Fibroblast of lung (primary cell): ENCODE data around the gene RNU5D-1. TPM values are rescaled to one million over a fixed set of nuclear protein-coding genes. Genes with fewer than 3 reads are reported as not detected.

ENCODE experiments used
- DNase-seq, 2 donors: peaks; one replicate each; pipeline versions ENCODE4 v3.0.0 to v3.0.0-alpha.2; 2010; ENCODE audit warnings: low read depth in 2 of 2
- H2AFZ ChIP-seq: 2 replicates; pipeline ENCODE4 v1.5.1; 2012; ENCODE audit warnings: low read length, control low read depth, inconsistent platforms
- H3K27ac ChIP-seq: 2 replicates; pipeline ENCODE4 v1.5.1; 2011; ENCODE audit warnings: low read length, control low read depth; ENCODE audit not compliant: insufficient read depth
- H3K27me3 ChIP-seq: 2 replicates; pipeline ENCODE4 v1.5.1; 2011; ENCODE audit warnings: mild to moderate bottlenecking, low read length; ENCODE audit not compliant: control insufficient read depth, insufficient read depth
- H3K36me3 ChIP-seq: 2 replicates; pipeline ENCODE4 v1.5.1; 2011; ENCODE audit warnings: low read length; ENCODE audit not compliant: control insufficient read depth, insufficient read depth
- H3K4me1 ChIP-seq: 2 replicates; pipeline ENCODE4 v1.5.1; 2011; ENCODE audit warnings: low read length; ENCODE audit not compliant: control insufficient read depth, insufficient read depth; ENCODE audit errors: extremely low read depth
- H3K4me2 ChIP-seq: 2 replicates; pipeline ENCODE4 v1.5.1; 2011; ENCODE audit warnings: low read length, control low read depth; ENCODE audit not compliant: insufficient read depth; ENCODE audit errors: extremely low read depth
- H3K4me3 ChIP-seq, 4 experiments: fragments of 200-600 bp in 1 of 4; sonication (generic) in 1 of 4; replicated peaks in 1 of 4; 2 replicates each; pipeline ENCODE4 v1.5.1; 2011 to 2016; ENCODE audit warnings: low read length in 4 of 4, low read depth in 3 of 4, mild to moderate bottlenecking in 3 of 4, control low read depth in 2 of 4, inconsistent platforms in 1 of 4, mixed read lengths in 1 of 4; ENCODE audit not compliant: insufficient read depth in 1 of 4; ENCODE audit errors: control extremely low read depth in 1 of 4
- H3K79me2 ChIP-seq: 2 replicates; pipeline ENCODE4 v1.5.1; 2012; ENCODE audit warnings: mild to moderate bottlenecking, low read length, inconsistent platforms; ENCODE audit not compliant: control insufficient read depth, insufficient read depth
- H3K9ac ChIP-seq: 2 replicates; pipeline ENCODE4 v1.5.1; 2011; ENCODE audit warnings: mild to moderate bottlenecking, low read length, control low read depth; ENCODE audit not compliant: insufficient read depth
- H3K9me3 ChIP-seq: 2 replicates; pipeline ENCODE4 v1.5.1; 2012; ENCODE audit warnings: low read depth, low read length; ENCODE audit not compliant: control insufficient read depth, insufficient read depth
- H4K20me1 ChIP-seq: 2 replicates; pipeline ENCODE4 v1.5.1; 2011; ENCODE audit warnings: low read length; ENCODE audit not compliant: control insufficient read depth, insufficient read depth; ENCODE audit errors: extremely low read depth
- EZH2 ChIP-seq: IDR thresholded peaks from 2 replicates; pipeline ENCODE4 v1.5.1; 2012; ENCODE audit warnings: low read length, control low read depth, mild to moderate bottlenecking; ENCODE audit errors: missing control alignments
- polyA minus RNA-seq: library from RNA; depleted of rRNA, polyadenylated mRNA; stranded (reverse); fragments of >200 nt; gene quantifications from 2 replicates; pipeline ENCODE4 v1.2.3, GENCODE V29; 2011; ENCODE audit warnings: low replicate concordance
- polyA plus RNA-seq, 2 donors: library from polyadenylated mRNA; depleted of rRNA in 1 of 2; stranded (reverse) in 1 of 2; unstranded in 1 of 2; fragments of >200 nt; gene quantifications; 2 replicates each; pipeline ENCODE4 v1.2.1, GENCODE V29; 2011 to 2012; ENCODE audit warnings: missing spikeins in 1 of 2
- total RNA-seq: library from RNA; depleted of rRNA; stranded (reverse); fragments of >200 nt; gene quantifications from 2 replicates; pipeline ENCODE4 v1.2.1, GENCODE V29; 2014
- TF ChIP-seq, protein P1 (sequence below), 2 donors: IDR thresholded peaks in 1 of 2; conservative IDR thresholded peaks in 1 of 2; 1 replicate in 1 of 2; 2 replicates in 1 of 2; pipeline ENCODE4 v1.5.1; 2011 to 2012; ENCODE audit warnings: low read length in 2 of 2, control low read depth in 1 of 2, inconsistent platforms in 1 of 2, low read depth in 1 of 2, mild to moderate bottlenecking in 1 of 2

Gene RNU5D-1
- total RNA-seq (not detected in 2 replicates), polyA plus RNA-seq (not detected in 2 replicates), polyA minus RNA-seq (under 0.01 TPM in 1 of 2 replicates, not detected in the other)
- not detected in 2 replicates for polyA plus RNA-seq (2012)

DNA sequence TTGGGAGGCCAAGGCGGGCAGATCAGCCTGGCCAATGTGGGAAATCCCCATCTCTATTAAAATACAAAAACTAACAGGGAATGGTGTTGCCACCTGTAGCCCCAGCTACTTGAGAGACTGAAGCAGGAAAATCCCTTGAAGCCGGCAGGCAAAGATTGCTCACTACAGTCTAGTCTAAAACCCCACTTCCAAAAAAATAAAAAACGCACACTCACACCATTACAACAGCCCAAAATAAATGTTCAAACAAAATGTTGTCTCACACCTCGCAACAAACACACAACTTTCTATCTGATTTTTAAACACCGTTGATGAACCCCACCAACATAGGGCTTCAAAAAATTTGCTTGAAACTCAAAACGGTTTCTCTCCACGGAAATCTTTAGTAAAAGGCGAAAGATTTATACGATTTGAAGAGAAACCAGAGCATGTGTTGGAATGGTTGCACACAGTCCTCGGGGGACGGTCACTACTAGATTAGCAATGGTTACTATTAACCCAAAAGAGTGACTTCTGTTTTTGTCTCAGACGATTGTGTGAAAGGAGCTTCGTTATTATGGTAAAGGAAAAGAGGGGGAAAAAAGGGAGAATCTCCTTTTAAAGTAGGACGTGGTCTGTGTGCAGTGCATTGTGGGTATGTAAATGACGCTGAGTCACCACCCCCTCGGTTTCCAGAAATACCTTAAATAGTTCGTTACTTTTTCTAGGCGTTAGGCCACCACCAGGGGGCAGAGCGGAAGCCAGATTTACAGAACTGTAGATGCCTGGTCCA, at the start of gene RNU5D-1:
TSS of gene RNU5D-1 (minus strand) at position 430 of the 772 bp plus-strand sequence.
- Histone ChIP-seq H3K4me2 (peak within 1 kb of the TSS; percentile 51), H3K27me3 (no peaks in the 10 kb centered on the region), H3K79me2 (no peaks in the 10 kb centered on the region), H3K4me3 (peak within 1 kb of the TSS in 2 of 4 experiments; percentile 31 to 47), H4K20me1 (no peaks in the 10 kb centered on the region), H3K9ac (peak within 1 kb of the TSS; percentile 69), H3K4me1 (peaks cover 5% of the 10 kb centered on the region), H3K9me3 (no peaks in the 10 kb centered on the region), H3K36me3 (no peaks in the 10 kb centered on the region), H3K27ac (peak within 1 kb of the TSS; percentile 96), H2AFZ (peak within 1 kb of the TSS; percentile 73)
- peak; percentile 98 for DNase-seq
- TF ChIP-seq EZH2 = no peak
- TF ChIP-seq, protein P1, sequence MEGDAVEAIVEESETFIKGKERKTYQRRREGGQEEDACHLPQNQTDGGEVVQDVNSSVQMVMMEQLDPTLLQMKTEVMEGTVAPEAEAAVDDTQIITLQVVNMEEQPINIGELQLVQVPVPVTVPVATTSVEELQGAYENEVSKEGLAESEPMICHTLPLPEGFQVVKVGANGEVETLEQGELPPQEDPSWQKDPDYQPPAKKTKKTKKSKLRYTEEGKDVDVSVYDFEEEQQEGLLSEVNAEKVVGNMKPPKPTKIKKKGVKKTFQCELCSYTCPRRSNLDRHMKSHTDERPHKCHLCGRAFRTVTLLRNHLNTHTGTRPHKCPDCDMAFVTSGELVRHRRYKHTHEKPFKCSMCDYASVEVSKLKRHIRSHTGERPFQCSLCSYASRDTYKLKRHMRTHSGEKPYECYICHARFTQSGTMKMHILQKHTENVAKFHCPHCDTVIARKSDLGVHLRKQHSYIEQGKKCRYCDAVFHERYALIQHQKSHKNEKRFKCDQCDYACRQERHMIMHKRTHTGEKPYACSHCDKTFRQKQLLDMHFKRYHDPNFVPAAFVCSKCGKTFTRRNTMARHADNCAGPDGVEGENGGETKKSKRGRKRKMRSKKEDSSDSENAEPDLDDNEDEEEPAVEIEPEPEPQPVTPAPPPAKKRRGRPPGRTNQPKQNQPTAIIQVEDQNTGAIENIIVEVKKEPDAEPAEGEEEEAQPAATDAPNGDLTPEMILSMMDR (conservative IDR thresholded peaks at IDR 0.05 in 1 of 2, IDR thresholded peaks at IDR 0.05 in 1 of 2; ENCODE audit: low read depth in 1 of 2, low read length in 2 of 2) = peak; percentile 79 to 80

DNA sequence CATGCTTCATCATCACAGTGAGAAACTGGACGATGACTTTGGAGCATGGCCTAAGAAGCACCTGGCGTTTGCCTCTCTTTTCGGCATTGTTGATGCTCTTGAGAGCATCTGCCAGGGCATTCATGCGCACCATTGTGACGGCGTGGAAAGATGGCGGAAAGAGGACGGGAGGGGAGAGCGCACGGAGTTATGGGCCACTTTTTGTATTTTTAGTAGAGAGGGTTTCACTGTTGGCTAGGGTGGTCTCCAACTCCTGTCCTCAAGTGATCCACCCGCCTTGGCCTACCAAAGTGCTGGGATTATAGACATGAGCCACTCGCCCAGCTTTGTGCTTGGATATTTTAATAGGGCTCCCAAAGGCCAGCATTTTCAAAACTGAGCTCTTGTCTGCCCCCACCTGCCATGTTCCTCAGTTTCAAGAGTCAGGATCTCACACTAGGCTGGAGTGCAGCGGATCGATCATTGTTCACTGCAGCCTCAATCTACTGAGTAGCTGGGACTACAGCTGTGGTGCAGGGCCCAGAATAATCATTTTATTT, 49.7 kb upstream of the RNU5D-1 start:
- DNase-seq = no peak
- no peaks in the 10 kb centered on the region for H4K20me1 ChIP-seq
- H3K79me2 ChIP-seq = peaks cover 30% of the 10 kb centered on the region
- H3K4me1 ChIP-seq = peaks cover 8% of the 10 kb centered on the region
- H3K4me2 ChIP-seq = no peak overlapping the region
- no peaks in the 10 kb centered on the region for H3K9me3 ChIP-seq
- H3K27ac ChIP-seq = no peak overlapping the region
- H3K4me3 ChIP-seq = no peak overlapping the region
- peaks cover 22% of the 10 kb centered on the region for H3K36me3 ChIP-seq
- TF ChIP-seq, protein P1 (conservative IDR thresholded peaks at IDR 0.05 in 1 of 2, IDR thresholded peaks at IDR 0.05 in 1 of 2; ENCODE audit: low read depth in 1 of 2, low read length in 2 of 2) = no peak
- TF ChIP-seq EZH2 = no peak
- H3K27me3 ChIP-seq = no peaks in the 10 kb centered on the region
- no peak overlapping the region for H2AFZ ChIP-seq
- H3K9ac ChIP-seq = no peak overlapping the region

DNA sequence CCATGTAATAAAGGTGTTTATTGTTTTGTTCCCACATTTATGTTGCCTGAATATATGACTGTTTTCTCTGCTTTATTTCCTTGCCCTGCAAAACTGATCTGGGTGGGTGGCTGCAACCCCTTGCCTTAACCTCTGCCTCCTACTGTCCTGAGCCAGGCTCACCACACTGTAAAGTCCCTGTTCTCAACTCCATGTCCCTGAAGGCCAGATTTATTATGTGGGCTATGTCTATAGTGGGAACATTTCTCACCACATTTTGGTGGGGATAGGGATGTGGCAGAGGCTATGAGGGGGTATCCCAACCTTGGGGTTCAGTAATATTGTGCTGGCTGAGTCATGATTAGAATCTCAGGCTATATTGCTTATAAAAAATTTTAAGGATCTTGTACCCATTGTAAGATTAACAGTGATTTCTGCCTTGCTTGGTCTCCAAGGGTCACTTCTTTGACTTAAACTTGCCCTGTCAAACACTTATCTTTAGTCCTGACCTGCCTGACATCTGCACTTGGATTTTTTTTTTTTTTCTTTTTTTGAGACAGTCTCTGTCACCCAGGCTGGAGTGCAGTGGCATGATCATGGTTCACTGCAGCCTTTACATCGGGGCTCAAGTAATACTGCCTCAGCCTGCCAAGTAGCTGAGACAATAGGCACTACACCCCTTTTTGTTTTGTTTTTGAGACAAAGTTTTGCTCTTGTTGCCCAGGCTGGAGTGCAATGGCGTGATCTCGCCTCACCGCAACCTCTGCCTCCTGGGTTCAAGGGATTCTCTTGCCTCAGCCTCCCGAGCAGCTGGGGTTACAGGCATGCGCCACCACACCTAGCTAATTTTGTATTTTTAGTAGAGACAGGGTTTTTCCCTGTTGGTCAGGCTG, 48.0 kb upstream of the RNU5D-1 start:
- Histone ChIP-seq H4K20me1 (no peaks in the 10 kb centered on the region), H3K9me3 (no peaks in the 10 kb centered on the region), H3K4me3 (peak overlapping the region in 1 of 4 experiments; percentile 14), H3K4me2 (no peak overlapping the region), H3K4me1 (peaks cover 6% of the 10 kb centered on the region), H2AFZ (no peak overlapping the region), H3K27ac (no peak overlapping the region), H3K9ac (no peak overlapping the region), H3K36me3 (peaks cover 22% of the 10 kb centered on the region), H3K79me2 (peaks cover 34% of the 10 kb centered on the region), H3K27me3 (no peaks in the 10 kb centered on the region)
- DNase-seq = no peak
- no peak for TF ChIP-seq EZH2
- TF ChIP-seq, protein P1 (conservative IDR thresholded peaks at IDR 0.05 in 1 of 2, IDR thresholded peaks at IDR 0.05 in 1 of 2; ENCODE audit: low read depth in 1 of 2, low read length in 2 of 2) = no peak
